WTC11 (cell line): ENCODE measurements around the gene MYCBP2. TPM values are rescaled to one million over a fixed set of nuclear protein-coding genes. Genes with fewer than 3 reads are reported as not detected.
A peak's percentile ranks its signal among the peaks of the same experiment; 100 is the strongest.

ENCODE experiments used
- ATAC-seq: fragments of 200-7000 bp; cut with Tn5 transposase; 2 replicates; pipeline ENCODE4 v1.10.0; 2021; ENCODE audit warnings: mild to moderate bottlenecking, moderate library complexity
- CTCF ChIA-PET: fragments of 300-600 bp; sonication (Branson Sonifier 250); formaldehyde crosslinking; loops from one replicate; lab custom pipeline; 2021; ENCODE audit warnings: antibody characterized with exemption; lab: Charles Lee
- POLR2A ChIA-PET: fragments of 350-600 bp; sonication (Branson Sonifier 250); formaldehyde crosslinking; loops from one replicate; lab custom pipeline; 2021; ENCODE audit warnings: antibody characterized with exemption; lab: Charles Lee
- DNase-seq: peaks from one replicate; pipeline ENCODE4 v3.0.0; 2021; ENCODE audit warnings: low spot score
- H3K27ac Mint-ChIP-seq: 2 replicates; pipeline ENCODE4 v1.8.0; 2021; ENCODE audit warnings: mixed read lengths
- H3K27me3 Mint-ChIP-seq: 2 replicates; pipeline ENCODE4 v1.8.0; 2021; ENCODE audit warnings: low read depth, mild to moderate bottlenecking, moderate library complexity, mixed read lengths
- H3K36me3 Mint-ChIP-seq: 2 replicates; pipeline ENCODE4 v1.8.0; 2021; ENCODE audit warnings: mixed read lengths
- H3K4me1 Mint-ChIP-seq: 2 replicates; pipeline ENCODE4 v1.8.0; 2022; ENCODE audit warnings: mixed read lengths
- H3K4me3 Mint-ChIP-seq: 2 replicates; pipeline ENCODE4 v1.8.0; 2021; ENCODE audit warnings: mild to moderate bottlenecking, moderate library complexity, mixed read lengths
- H3K9me3 Mint-ChIP-seq: 2 replicates; pipeline ENCODE4 v1.8.0; 2021; ENCODE audit warnings: mixed read lengths
- ARID4B ChIP-seq: sonication (generic); formaldehyde crosslinking; IDR thresholded peaks from 2 replicates; pipeline ENCODE4 v1.8.0; 2023; ENCODE audit warnings: missing genetic modification reagents, mild to moderate bottlenecking, borderline replicate concordance
- ATF2 ChIP-seq: sonication (generic); formaldehyde crosslinking; IDR thresholded peaks from 2 replicates; pipeline ENCODE4 v1.8.1; 2022; ENCODE audit warnings: low read depth, missing genetic modification reagents, borderline replicate concordance
- CBFB ChIP-seq: sonication (generic); formaldehyde crosslinking; IDR thresholded peaks from 2 replicates; pipeline ENCODE4 v1.8.1; 2022; ENCODE audit warnings: mild to moderate bottlenecking, low read depth, missing genetic modification reagents
- E2F5 ChIP-seq: sonication (generic); formaldehyde crosslinking; IDR thresholded peaks from 2 replicates; pipeline ENCODE4 v1.8.1; 2022; ENCODE audit warnings: mild to moderate bottlenecking, moderate library complexity, missing genetic modification reagents
- ELF4 ChIP-seq: sonication (generic); formaldehyde crosslinking; IDR thresholded peaks from 2 replicates; pipeline ENCODE4 v1.8.1; 2022; ENCODE audit warnings: low read depth, mild to moderate bottlenecking, moderate library complexity, missing genetic modification reagents
- ETV6 ChIP-seq: sonication (generic); formaldehyde crosslinking; IDR thresholded peaks from 2 replicates; pipeline ENCODE4 v1.8.1; 2022; ENCODE audit warnings: mild to moderate bottlenecking, missing genetic modification reagents
- FOXP4 ChIP-seq: sonication (generic); formaldehyde crosslinking; IDR thresholded peaks from 2 replicates; pipeline ENCODE4 v1.8.0; 2022; ENCODE audit warnings: mild to moderate bottlenecking, missing genetic modification reagents
- GTF2I ChIP-seq: fragments of 250-450 bp; sonication (Bioruptor Pico); conservative IDR thresholded peaks from 2 replicates; pipeline ENCODE4 v1.4.0; 2021; ENCODE audit warnings: mild to moderate bottlenecking
- MXD4 ChIP-seq: fragments of 250-450 bp; sonication (Bioruptor Pico); IDR thresholded peaks from 2 replicates; pipeline ENCODE4 v1.8.0; 2021; ENCODE audit warnings: mild to moderate bottlenecking, moderate library complexity, borderline replicate concordance
- TEAD1 ChIP-seq: sonication (generic); formaldehyde crosslinking; IDR thresholded peaks from 2 replicates; pipeline ENCODE4 v1.8.0; 2022; ENCODE audit warnings: mild to moderate bottlenecking, missing genetic modification reagents
- TP53 ChIP-seq: sonication (generic); formaldehyde crosslinking; IDR thresholded peaks from 2 replicates; pipeline ENCODE4 v1.8.1; 2023; ENCODE audit warnings: mild to moderate bottlenecking, missing genetic modification reagents
- ZNF425 ChIP-seq: fragments of 250-450 bp; sonication (Bioruptor Pico); conservative IDR thresholded peaks from 2 replicates; pipeline ENCODE4 v1.9.0; 2021; ENCODE audit warnings: mild to moderate bottlenecking
- ZNF512 ChIP-seq: sonication (generic); formaldehyde crosslinking; IDR thresholded peaks from 2 replicates; pipeline ENCODE4 v1.8.1; 2022; ENCODE audit warnings: missing genetic modification reagents, borderline replicate concordance
- ZSCAN18 ChIP-seq: fragments of 250-450 bp; sonication (Bioruptor Pico); IDR thresholded peaks from 2 replicates; pipeline ENCODE4 v2.1.2; 2022; ENCODE audit warnings: mild to moderate bottlenecking, moderate library complexity
- total RNA-seq: library from RNA; stranded (reverse); gene quantifications from 3 replicates; pipeline ENCODE4 v1.2.3, GENCODE V29; 2021

MYCBP2 gene
- total RNA-seq, 1 experiment from 2014 or later = 54.3 TPM

- ChIA-PET POLR2A (no interaction called here), CTCF (no interaction called here)
- ATAC-seq (no peak), DNase-seq (no peak)
- H3K9me3 Mint-ChIP-seq = no peaks in the 10 kb centered on the region
- TF ChIP-seq ELF4 (no peak), ZSCAN18 (CRISPR knock-in tag) (no peak)
- no peaks in the 10 kb centered on the region for H3K27me3 Mint-ChIP-seq
- H3K4me1 Mint-ChIP-seq = peaks cover 66% of the 10 kb centered on the region
- no peak overlapping the region for H3K4me3 Mint-ChIP-seq
- H3K27ac Mint-ChIP-seq = peak overlapping the region; percentile 9
- no peaks in the 10 kb centered on the region for H3K36me3 Mint-ChIP-seq
Observed at GRCh38 chr13:77313923-77314322, 13.0 kb downstream of the MYCBP2 start.

- Mint-ChIP-seq H3K9me3 (no peaks in the 10 kb centered on the region), H3K4me3 (peak overlapping the region; percentile 44), H3K27me3 (no peaks in the 10 kb centered on the region), H3K36me3 (no peaks in the 10 kb centered on the region), H3K4me1 (peaks cover 78% of the 10 kb centered on the region), H3K27ac (peak overlapping the region; percentile 55; the same call in 1 of the 2 replicates)
- TF ChIP-seq ZNF425 (no peak), MXD4 (no peak), GTF2I (CRISPR knock-in tag) (no peak)
- ChIA-PET CTCF (no interaction called here), POLR2A (no interaction called here)
- ATAC-seq = no peak; the same call in 1 of the 2 replicates
- DNase-seq = no peak
Observed at GRCh38 chr13:77312311-77312710, 14.6 kb downstream of the MYCBP2 start.

GRCh38 chr13:77310579-77311279, 16.2 kb downstream of the MYCBP2 start:
- POLR2A ChIA-PET = no interaction called here
- no peak for ATAC-seq
- peaks cover 84% of the 10 kb centered on the region for H3K4me1 Mint-ChIP-seq
- H3K36me3 Mint-ChIP-seq = no peaks in the 10 kb centered on the region
- peak overlapping the region; percentile 78 for H3K27ac Mint-ChIP-seq
- H3K9me3 Mint-ChIP-seq = no peaks in the 10 kb centered on the region
- CTCF ChIA-PET = interaction anchor here (0.5 kb wide), 1 partner anchor 197 kb away, joined by 6 read pairs; no protein-coding TSS in a partner anchor
- no peak for DNase-seq
- peak overlapping the region; percentile 1; the same call in 1 of the 2 replicates for H3K4me3 Mint-ChIP-seq
- H3K27me3 Mint-ChIP-seq = no peaks in the 10 kb centered on the region; the same call in 1 of the 2 replicates
- TF ChIP-seq ETV6 = no peak
- TF ChIP-seq ZNF512 (CRISPR knock-in tag) = no peak
- no peak for TF ChIP-seq E2F5 (CRISPR knock-in tag)
- TF ChIP-seq GTF2I (CRISPR knock-in tag) = no peak
- TF ChIP-seq TP53 (CRISPR knock-in tag) = no peak
- no peak for TF ChIP-seq ATF2 (CRISPR knock-in tag)
- TF ChIP-seq TEAD1 (CRISPR knock-in tag) = no peak
- no peak for TF ChIP-seq ZSCAN18 (CRISPR knock-in tag)
- no peak for TF ChIP-seq FOXP4 (CRISPR knock-in tag)
- no peak for TF ChIP-seq ARID4B
- TF ChIP-seq CBFB (CRISPR knock-in tag) = no peak
